Measurements from ENCODE around the gene ZRANB2.

DNA sequence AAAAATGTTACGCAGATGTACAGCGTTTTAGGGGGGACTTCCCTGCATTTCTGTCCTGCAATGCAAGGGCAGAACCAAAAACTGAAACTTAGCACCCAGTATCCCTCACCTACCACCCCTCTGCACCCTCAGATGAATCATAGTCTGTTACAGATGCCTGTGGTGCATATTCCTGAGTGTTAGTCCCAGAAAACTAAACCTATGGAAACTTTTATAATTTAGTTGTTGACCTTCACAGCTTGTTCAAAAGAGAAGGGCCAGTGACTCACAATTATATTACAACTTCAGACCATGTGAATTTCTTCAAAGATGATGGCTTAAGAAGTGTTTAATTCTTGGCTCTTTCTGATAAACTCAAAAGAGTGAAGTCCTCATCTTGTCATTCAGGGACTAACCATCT, 39.0 kb downstream of the ZRANB2 start:
- TF ChIP-seq, protein P1, sequence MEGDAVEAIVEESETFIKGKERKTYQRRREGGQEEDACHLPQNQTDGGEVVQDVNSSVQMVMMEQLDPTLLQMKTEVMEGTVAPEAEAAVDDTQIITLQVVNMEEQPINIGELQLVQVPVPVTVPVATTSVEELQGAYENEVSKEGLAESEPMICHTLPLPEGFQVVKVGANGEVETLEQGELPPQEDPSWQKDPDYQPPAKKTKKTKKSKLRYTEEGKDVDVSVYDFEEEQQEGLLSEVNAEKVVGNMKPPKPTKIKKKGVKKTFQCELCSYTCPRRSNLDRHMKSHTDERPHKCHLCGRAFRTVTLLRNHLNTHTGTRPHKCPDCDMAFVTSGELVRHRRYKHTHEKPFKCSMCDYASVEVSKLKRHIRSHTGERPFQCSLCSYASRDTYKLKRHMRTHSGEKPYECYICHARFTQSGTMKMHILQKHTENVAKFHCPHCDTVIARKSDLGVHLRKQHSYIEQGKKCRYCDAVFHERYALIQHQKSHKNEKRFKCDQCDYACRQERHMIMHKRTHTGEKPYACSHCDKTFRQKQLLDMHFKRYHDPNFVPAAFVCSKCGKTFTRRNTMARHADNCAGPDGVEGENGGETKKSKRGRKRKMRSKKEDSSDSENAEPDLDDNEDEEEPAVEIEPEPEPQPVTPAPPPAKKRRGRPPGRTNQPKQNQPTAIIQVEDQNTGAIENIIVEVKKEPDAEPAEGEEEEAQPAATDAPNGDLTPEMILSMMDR (IDR thresholded peaks at IDR 0.05): no peak
- no peak for TF ChIP-seq EP300 (IDR thresholded peaks at IDR 0.05)
- TF ChIP-seq POLR2A (IDR thresholded peaks at IDR 0.05): no peak
